HL-60 (cell line): ENCODE measurements around the gene SNCG.

ENCODE experiments used
- DNase-seq, 2 experiments: peaks; one replicate each; pipeline ENCODE4 v3.0.0-alpha.2; 2010 to 2020; ENCODE audit warnings: low read depth in 1 of 2, low spot score in 1 of 2
- H3K27ac ChIP-seq: fragments of 250-450 bp; sonication (Bioruptor Pico); replicated peaks from 2 replicates; pipeline ENCODE4 v1.5.1; 2020; ENCODE audit warnings: mild to moderate bottlenecking, moderate library complexity
- H3K27me3 ChIP-seq: fragments of 250-450 bp; sonication (Bioruptor Pico); 2 replicates; pipeline ENCODE4 v1.5.1; 2021; ENCODE audit warnings: mild to moderate bottlenecking, moderate library complexity; ENCODE audit not compliant: insufficient read depth, poor library complexity, severe bottlenecking
- H3K4me3 ChIP-seq: replicated peaks from 2 replicates; pipeline ENCODE4 v1.5.1; 2011; ENCODE audit warnings: mild to moderate bottlenecking, control low read depth, low read length; ENCODE audit not compliant: insufficient read depth
- GABPA ChIP-seq: IDR thresholded peaks from 2 replicates; pipeline ENCODE4 v1.6.1; 2012; ENCODE audit warnings: low read depth
- POLR2AphosphoS5 ChIP-seq: IDR thresholded peaks from 2 replicates; pipeline ENCODE4 v1.6.1; 2012; ENCODE audit warnings: low read depth
- SPI1 ChIP-seq: IDR thresholded peaks from 2 replicates; pipeline ENCODE4 v1.6.1; 2012; ENCODE audit warnings: low read depth, mild to moderate bottlenecking, borderline replicate concordance
- TF ChIP-seq, protein P1 (sequence below): IDR thresholded peaks from 2 replicates; pipeline ENCODE4 v1.6.1; 2012; ENCODE audit warnings: low read depth; ENCODE audit not compliant: insufficient replicate concordance
- TF ChIP-seq, protein P2 (sequence below): IDR thresholded peaks from one replicate; pipeline ENCODE4 v1.5.1; 2011; ENCODE audit warnings: low read length, control low read depth, inconsistent platforms; ENCODE audit not compliant: insufficient read depth

The SNCG gene

GRCh38 chr10:86942441-86943315 is 15.7 kb upstream of the SNCG start:
- H3K4me3 ChIP-seq: no peak overlapping the region
- DNase-seq: no peak
- TF ChIP-seq POLR2AphosphoS5: no peak
- no peak for TF ChIP-seq GABPA
- no peak for TF ChIP-seq SPI1
- TF ChIP-seq, protein P1, sequence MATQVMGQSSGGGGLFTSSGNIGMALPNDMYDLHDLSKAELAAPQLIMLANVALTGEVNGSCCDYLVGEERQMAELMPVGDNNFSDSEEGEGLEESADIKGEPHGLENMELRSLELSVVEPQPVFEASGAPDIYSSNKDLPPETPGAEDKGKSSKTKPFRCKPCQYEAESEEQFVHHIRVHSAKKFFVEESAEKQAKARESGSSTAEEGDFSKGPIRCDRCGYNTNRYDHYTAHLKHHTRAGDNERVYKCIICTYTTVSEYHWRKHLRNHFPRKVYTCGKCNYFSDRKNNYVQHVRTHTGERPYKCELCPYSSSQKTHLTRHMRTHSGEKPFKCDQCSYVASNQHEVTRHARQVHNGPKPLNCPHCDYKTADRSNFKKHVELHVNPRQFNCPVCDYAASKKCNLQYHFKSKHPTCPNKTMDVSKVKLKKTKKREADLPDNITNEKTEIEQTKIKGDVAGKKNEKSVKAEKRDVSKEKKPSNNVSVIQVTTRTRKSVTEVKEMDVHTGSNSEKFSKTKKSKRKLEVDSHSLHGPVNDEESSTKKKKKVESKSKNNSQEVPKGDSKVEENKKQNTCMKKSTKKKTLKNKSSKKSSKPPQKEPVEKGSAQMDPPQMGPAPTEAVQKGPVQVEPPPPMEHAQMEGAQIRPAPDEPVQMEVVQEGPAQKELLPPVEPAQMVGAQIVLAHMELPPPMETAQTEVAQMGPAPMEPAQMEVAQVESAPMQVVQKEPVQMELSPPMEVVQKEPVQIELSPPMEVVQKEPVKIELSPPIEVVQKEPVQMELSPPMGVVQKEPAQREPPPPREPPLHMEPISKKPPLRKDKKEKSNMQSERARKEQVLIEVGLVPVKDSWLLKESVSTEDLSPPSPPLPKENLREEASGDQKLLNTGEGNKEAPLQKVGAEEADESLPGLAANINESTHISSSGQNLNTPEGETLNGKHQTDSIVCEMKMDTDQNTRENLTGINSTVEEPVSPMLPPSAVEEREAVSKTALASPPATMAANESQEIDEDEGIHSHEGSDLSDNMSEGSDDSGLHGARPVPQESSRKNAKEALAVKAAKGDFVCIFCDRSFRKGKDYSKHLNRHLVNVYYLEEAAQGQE: no peak
- TF ChIP-seq, protein P2, sequence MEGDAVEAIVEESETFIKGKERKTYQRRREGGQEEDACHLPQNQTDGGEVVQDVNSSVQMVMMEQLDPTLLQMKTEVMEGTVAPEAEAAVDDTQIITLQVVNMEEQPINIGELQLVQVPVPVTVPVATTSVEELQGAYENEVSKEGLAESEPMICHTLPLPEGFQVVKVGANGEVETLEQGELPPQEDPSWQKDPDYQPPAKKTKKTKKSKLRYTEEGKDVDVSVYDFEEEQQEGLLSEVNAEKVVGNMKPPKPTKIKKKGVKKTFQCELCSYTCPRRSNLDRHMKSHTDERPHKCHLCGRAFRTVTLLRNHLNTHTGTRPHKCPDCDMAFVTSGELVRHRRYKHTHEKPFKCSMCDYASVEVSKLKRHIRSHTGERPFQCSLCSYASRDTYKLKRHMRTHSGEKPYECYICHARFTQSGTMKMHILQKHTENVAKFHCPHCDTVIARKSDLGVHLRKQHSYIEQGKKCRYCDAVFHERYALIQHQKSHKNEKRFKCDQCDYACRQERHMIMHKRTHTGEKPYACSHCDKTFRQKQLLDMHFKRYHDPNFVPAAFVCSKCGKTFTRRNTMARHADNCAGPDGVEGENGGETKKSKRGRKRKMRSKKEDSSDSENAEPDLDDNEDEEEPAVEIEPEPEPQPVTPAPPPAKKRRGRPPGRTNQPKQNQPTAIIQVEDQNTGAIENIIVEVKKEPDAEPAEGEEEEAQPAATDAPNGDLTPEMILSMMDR: no peak
- H3K27ac ChIP-seq: no peak overlapping the region
- no peaks in the 10 kb centered on the region for H3K27me3 ChIP-seq

DNA sequence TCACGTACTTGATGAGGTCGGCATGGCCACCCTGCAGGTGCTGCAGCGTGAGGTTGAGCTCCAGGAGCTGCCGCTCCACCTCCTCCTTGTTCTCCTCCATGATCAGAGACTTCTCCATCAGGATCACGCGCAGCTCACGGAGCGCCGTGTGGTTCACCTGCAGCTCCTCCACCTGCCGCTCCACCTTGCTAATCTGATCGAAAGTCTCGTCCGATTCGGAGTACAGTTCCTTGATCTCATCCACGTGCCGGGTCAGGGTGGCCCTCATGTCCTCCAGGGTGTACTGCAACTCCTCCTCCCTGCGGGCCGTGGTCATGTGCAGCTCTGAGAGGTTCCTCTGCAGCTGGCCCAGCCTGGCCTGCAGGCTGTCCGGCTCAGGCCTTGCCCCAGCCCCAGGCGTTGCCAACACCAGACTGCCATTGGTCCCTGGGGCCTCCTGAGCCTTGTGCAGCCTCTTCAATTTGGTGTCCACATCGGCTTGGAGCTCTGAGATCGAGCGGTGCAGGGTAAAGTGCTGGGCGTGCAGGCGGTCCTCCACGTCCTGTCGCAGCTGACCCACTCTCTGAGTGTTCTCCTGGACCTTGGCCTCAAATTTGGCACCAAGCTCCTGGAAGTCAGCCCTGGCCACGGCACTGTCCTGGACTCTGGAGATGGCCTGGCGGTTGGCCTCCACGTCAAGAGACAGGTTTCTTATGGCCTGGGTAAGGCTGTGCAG is 14.9 kb upstream of the SNCG start:
- DNase-seq: no peak
- H3K4me3 ChIP-seq: no peak overlapping the region
- H3K27ac ChIP-seq: no peak overlapping the region

DNA sequence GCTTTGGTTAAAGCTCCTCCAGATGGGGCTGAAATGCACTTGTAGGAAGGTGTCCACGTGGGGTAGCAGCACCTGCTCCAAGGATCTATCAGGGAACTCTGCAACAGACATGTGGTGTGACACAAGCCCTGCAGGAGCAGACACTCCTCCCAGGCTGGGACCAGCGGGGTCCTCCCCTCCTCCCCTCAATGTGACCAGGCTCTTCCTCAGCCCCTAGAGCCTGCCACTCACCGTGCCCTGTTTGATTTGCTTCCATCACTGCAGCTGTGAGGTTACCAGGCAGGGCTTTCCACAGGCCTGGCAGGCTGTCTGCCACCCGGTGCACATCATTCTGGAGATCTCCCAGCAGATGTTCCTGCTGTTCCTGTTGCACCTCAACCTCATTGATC is 14.4 kb upstream of the SNCG start:
- TF ChIP-seq POLR2AphosphoS5 (no peak), GABPA (no peak), SPI1 (no peak)
- TF ChIP-seq, protein P2: no peak
- TF ChIP-seq, protein P1: no peak
- Histone ChIP-seq H3K27me3 (no peaks in the 10 kb centered on the region), H3K27ac (no peak overlapping the region), H3K4me3 (no peak overlapping the region)
- DNase-seq: no peak

More for the DNA sequence above, 14.9 kb upstream of the SNCG start:
- TF ChIP-seq GABPA (no peak), POLR2AphosphoS5 (no peak), SPI1 (no peak)
- TF ChIP-seq, protein P2: no peak
- H3K27me3 ChIP-seq: no peaks in the 10 kb centered on the region
